HepG2 (cell line): Measurements from ENCODE around the gene MARCHF11. TPM values are rescaled to one million over a fixed set of nuclear protein-coding genes. Genes with fewer than 3 reads are reported as not detected.

Source experiments
- ATAC-seq: fragments of 200-7000 bp; cut with Tn5 transposase; 3 replicates; pipeline ENCODE4 v1.9.1; 2020; ENCODE audit warnings: mild to moderate bottlenecking, moderate library complexity
- BruUV-seq: library from RNA; stranded (reverse); fragments of 400-500 nt; replicated peaks from 2 replicates; lab custom pipeline; 2021; lab: Mats Ljungman, UMichigan
- CTCF ChIA-PET: fragments of 300-600 bp; formaldehyde crosslinking; extraction: SDS; loops from one replicate; lab custom pipeline; 2021; ENCODE audit warnings: low total read pairs, inconsistent platforms, low intra/inter-chr PET ratio; lab: Yijun Ruan, JAX
- POLR2A ChIA-PET: fragments of 350-600 bp; sonication (Branson Sonifier 250); formaldehyde crosslinking; loops from one replicate; lab custom pipeline; 2020; ENCODE audit warnings: antibody characterized with exemption, inconsistent platforms; lab: Yijun Ruan, JAX
- DNase-seq: peaks from one replicate; pipeline ENCODE4 v3.0.0-alpha.2; 2015; ENCODE audit warnings: low spot score
- FAIRE-seq: peaks from 3 replicates; lab custom pipeline; 2011; peaks lifted over from hg19 to GRCh38; lab: Jason Lieb, UNC
- H2AFZ ChIP-seq: one replicate; pipeline ENCODE4 v1.6.1; 2011; ENCODE audit warnings: low read length, inconsistent platforms
- H3K27ac ChIP-seq: fragments of 300-600 bp; 3 replicates; pipeline ENCODE4 v1.8.0; 2011; ENCODE audit warnings: mixed run types, mild to moderate bottlenecking, mixed read lengths, low read length, inconsistent platforms; ENCODE audit not compliant: insufficient read depth; ENCODE audit errors: extremely low read length
- H3K27me3 ChIP-seq, 2 experiments: fragments of 200-600 bp in 1 of 2; 2 replicates in 1 of 2; 3 replicates in 1 of 2; pipeline versions ENCODE4 v1.6.0 to v1.8.0; 2011; ENCODE audit warnings: low read length in 2 of 2, mild to moderate bottlenecking in 2 of 2, moderate library complexity in 2 of 2, inconsistent platforms in 1 of 2; ENCODE audit not compliant: insufficient read depth in 2 of 2, control insufficient read depth in 1 of 2
- H3K36me3 ChIP-seq, 2 experiments: fragments of 200-600 bp in 1 of 2; replicated peaks in 1 of 2; 2 replicates in 1 of 2; 3 replicates in 1 of 2; pipeline versions ENCODE4 v1.5.1 to v1.8.0; 2011; ENCODE audit warnings: low read length in 2 of 2, inconsistent platforms in 1 of 2; ENCODE audit not compliant: insufficient read depth in 2 of 2, control insufficient read depth in 1 of 2
- H3K4me1 ChIP-seq: 2 replicates; pipeline ENCODE4 v1.5.1; 2012; ENCODE audit warnings: low read length, inconsistent platforms; ENCODE audit not compliant: insufficient read depth
- H3K4me2 ChIP-seq: 2 replicates; pipeline ENCODE4 v1.6.0; 2011; ENCODE audit warnings: low read depth, low read length, inconsistent platforms
- H3K4me3 ChIP-seq, 3 experiments: fragments of 200-600 bp in 1 of 3; sonication (generic), shearing (Covaris generic) in 1 of 3; replicated peaks in 1 of 3; 2 replicates each; pipeline ENCODE4 v1.5.1; 2011 to 2016; ENCODE audit warnings: low read length in 3 of 3, inconsistent platforms in 2 of 3, low read depth in 2 of 3, mild to moderate bottlenecking in 2 of 3, control low read depth in 1 of 3, mixed read lengths in 1 of 3; ENCODE audit not compliant: insufficient read depth in 1 of 3
- H3K79me2 ChIP-seq: one replicate; pipeline ENCODE4 v1.6.1; 2011; ENCODE audit warnings: low read length, inconsistent platforms; ENCODE audit not compliant: insufficient read depth
- H3K9ac ChIP-seq: 2 replicates; pipeline ENCODE4 v1.6.0; 2011; ENCODE audit warnings: mild to moderate bottlenecking, low read depth, low read length, inconsistent platforms; ENCODE audit not compliant: insufficient read depth
- H3K9me3 ChIP-seq: 2 replicates; pipeline ENCODE4 v1.5.1; 2012; ENCODE audit warnings: mild to moderate bottlenecking, low read length
- H4K20me1 ChIP-seq: 2 replicates; pipeline ENCODE4 v1.6.0; 2011; ENCODE audit warnings: inconsistent platforms, mild to moderate bottlenecking, low read length, moderate library complexity; ENCODE audit not compliant: insufficient read depth
- ATF7-NPFF ChIP-seq: sonication (generic); formaldehyde crosslinking; IDR thresholded peaks from 2 replicates; pipeline ENCODE4 v1.8.1; 2023; ENCODE audit warnings: mild to moderate bottlenecking, low read depth, missing genetic modification reagents, moderate library complexity
- CENPX ChIP-seq: sonication (generic); formaldehyde crosslinking; IDR thresholded peaks from 2 replicates; pipeline ENCODE4 v1.9.0; 2021; ENCODE audit warnings: mild to moderate bottlenecking, missing genetic modification reagents, moderate library complexity
- CREB1 ChIP-seq, 2 experiments: fragments of 450-650 bp in 1 of 2; IDR thresholded peaks; 2 replicates each; pipeline ENCODE4 v1.6.1; 2016 to 2017; ENCODE audit warnings: control low read depth in 1 of 2, mild to moderate bottlenecking in 1 of 2, missing compliant biosample characterization in 1 of 2, missing genetic modification characterization in 1 of 2
- HES4 ChIP-seq: sonication (generic); formaldehyde crosslinking; IDR thresholded peaks from 2 replicates; pipeline ENCODE4 v1.9.0; 2021; ENCODE audit warnings: mild to moderate bottlenecking, missing genetic modification reagents, borderline replicate concordance
- NFKBIZ ChIP-seq: IDR thresholded peaks from 2 replicates; pipeline ENCODE4 v1.6.1; 2018; ENCODE audit warnings: missing genetic modification reagents, missing compliant biosample characterization
- NR2F1 ChIP-seq, 2 experiments: fragments of 450-650 bp in 1 of 2; formaldehyde crosslinking in 1 of 2; IDR thresholded peaks; 2 replicates each; pipeline versions ENCODE4 v1.5.0 to v1.6.1; 2016 to 2020; ENCODE audit warnings: mild to moderate bottlenecking in 1 of 2, missing compliant biosample characterization in 1 of 2, missing genetic modification reagents in 1 of 2, moderate library complexity in 1 of 2
- SP140L ChIP-seq: sonication (generic); formaldehyde crosslinking; IDR thresholded peaks from 2 replicates; pipeline ENCODE4 v1.4.0; 2020; ENCODE audit warnings: missing genetic modification reagents, borderline replicate concordance
- WIZ ChIP-seq: sonication (generic); formaldehyde crosslinking; IDR thresholded peaks from 2 replicates; pipeline ENCODE4 v1.5.1; 2020; ENCODE audit warnings: mild to moderate bottlenecking, missing genetic modification reagents
- ZBTB42 ChIP-seq: sonication (generic); formaldehyde crosslinking; IDR thresholded peaks from 2 replicates; pipeline ENCODE4 v1.5.0; 2020; ENCODE audit warnings: mild to moderate bottlenecking, missing genetic modification reagents
- ZNF101 ChIP-seq: sonication (generic); formaldehyde crosslinking; IDR thresholded peaks from 2 replicates; pipeline ENCODE4 v1.4.0; 2020; ENCODE audit warnings: mild to moderate bottlenecking, low read depth, missing genetic modification reagents, borderline replicate concordance
- ZNF790 ChIP-seq: sonication (generic); formaldehyde crosslinking; IDR thresholded peaks from 2 replicates; pipeline ENCODE4 v1.8.0; 2022; ENCODE audit warnings: missing genetic modification reagents, mild to moderate bottlenecking, borderline replicate concordance
- in situ Hi-C: cut with HindIII; loops from 2 replicates; pipeline ENCODE4 v1.10.0; 2017; ENCODE audit warnings: low pct_unique_long_range_greater_than_20kb; ENCODE audit not compliant: extremely low pct_ligation_motif_present
- intact Hi-C: fragments of 100-400 bp; cut with micrococcal nuclease; formaldehyde crosslinking; loops from one replicate; pipeline ENCODE4 v1.10.0; 2022; ENCODE audit not compliant: unreplicated experiment
- polyA plus RNA-seq, 8 experiments: library from polyadenylated mRNA; depleted of rRNA in 3 of 8; stranded (reverse) in 7 of 8; unstranded in 1 of 8; fragments of >200 nt; fragmentation: Illumina TruSeq in 4 of 8; extraction: Trizol in 4 of 8; gene quantifications; 2 replicates each; pipeline versions ENCODE4 v1.2.1 to v1.2.3, GENCODE V29; 2011 to 2016; ENCODE audit warnings: low read depth in 4 of 8, missing spikeins in 1 of 8, mixed read lengths in 1 of 8; ENCODE audit not compliant: insufficient read depth in 1 of 8
- total RNA-seq, 5 experiments: library from RNA; depleted of rRNA; stranded (reverse); fragments of >200 nt; fragmentation: Illumina TruSeq; extraction: Trizol; gene quantifications; 2 replicates each; pipeline ENCODE4 v1.2.3, GENCODE V29; 2016; ENCODE audit warnings: low read depth in 1 of 5
- TF ChIP-seq, protein P1 (sequence below): sonication (generic); formaldehyde crosslinking; IDR thresholded peaks from 2 replicates; pipeline ENCODE4 v1.5.0; 2020; ENCODE audit warnings: missing genetic modification reagents, mild to moderate bottlenecking, borderline replicate concordance
- TF ChIP-seq, protein P2 (sequence below): sonication (generic); formaldehyde crosslinking; IDR thresholded peaks from 2 replicates; pipeline ENCODE4 v1.4.0; 2020; ENCODE audit warnings: low read depth, mild to moderate bottlenecking, missing genetic modification reagents
- TF ChIP-seq, protein P3 (sequence below): sonication (generic); formaldehyde crosslinking; IDR thresholded peaks from 2 replicates; pipeline ENCODE4 v1.5.0; 2020; ENCODE audit warnings: missing genetic modification reagents
- TF ChIP-seq, protein P4 (sequence below): sonication (generic); formaldehyde crosslinking; IDR thresholded peaks from 2 replicates; pipeline ENCODE4 v1.5.0; 2020; ENCODE audit warnings: mild to moderate bottlenecking, missing genetic modification reagents
- TF ChIP-seq, protein P5 (sequence below): sonication (generic); formaldehyde crosslinking; IDR thresholded peaks from 2 replicates; pipeline ENCODE4 v1.5.1; 2020; ENCODE audit warnings: missing genetic modification reagents, mild to moderate bottlenecking, borderline replicate concordance
- TF ChIP-seq, protein P6 (sequence below): sonication (generic); formaldehyde crosslinking; IDR thresholded peaks from 2 replicates; pipeline ENCODE4 v1.5.0; 2020; ENCODE audit warnings: mild to moderate bottlenecking, missing genetic modification reagents

The MARCHF11 gene
- total and polyA plus RNA-seq, 2 of the 13 experiments (the other 11 are each of a cell fraction or from before 2014, with no cell fraction given) = not detected

DNA sequence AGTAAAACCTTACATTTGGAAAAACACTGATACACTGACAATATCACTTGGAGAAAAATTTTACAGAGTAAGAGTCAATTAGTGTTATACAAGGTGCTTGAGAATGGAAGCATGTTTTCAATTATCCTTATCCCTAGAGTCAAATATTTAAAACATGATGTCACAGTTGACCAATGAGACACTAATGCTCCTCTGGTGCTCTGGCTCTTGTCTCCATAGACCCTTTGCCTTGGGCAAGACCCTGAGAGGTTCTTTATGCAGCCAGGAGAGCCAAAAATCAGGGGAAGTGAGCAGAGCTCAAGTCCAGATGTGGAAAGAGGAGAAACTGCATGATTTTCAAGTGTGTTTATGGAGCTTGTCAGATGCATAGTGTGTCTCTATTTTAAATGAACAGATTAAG is 153.9 kb downstream of the MARCHF11 start:
- Histone ChIP-seq H3K9me3 (peaks cover 55% of the 10 kb centered on the region), H3K4me3 (no peak overlapping the region), H3K4me2 (no peak overlapping the region), H3K9ac (no peak overlapping the region), H3K27me3 (no peaks in the 10 kb centered on the region), H2AFZ (no peak overlapping the region), H3K79me2 (no peaks in the 10 kb centered on the region), H4K20me1 (no peaks in the 10 kb centered on the region), H3K36me3 (no peaks in the 10 kb centered on the region), H3K27ac (no peak overlapping the region), H3K4me1 (no peaks in the 10 kb centered on the region)
- ChIA-PET POLR2A (no interaction called here), CTCF (no interaction called here)
- in situ Hi-C loops = no loop called here
- no peak for DNase-seq
- no peak for FAIRE-seq
- intact Hi-C loops = no loop called here
- BruUV-seq = no TSS peak
- ATAC-seq = no peak
- TF ChIP-seq SP140L (CRISPR knock-in tag) (no peak), ZBTB42 (CRISPR knock-in tag) (no peak), HES4 (CRISPR knock-in tag) (no peak), CREB1 (IDR thresholded peaks at IDR 0.05) (no peak), CREB1 (CRISPR knock-in tag; IDR thresholded peaks at IDR 0.05) (no peak), WIZ (CRISPR knock-in tag) (no peak), ATF7-NPFF (CRISPR knock-in tag) (no peak), ZNF101 (no peak), NR2F1 (CRISPR knock-in tag; IDR thresholded peaks at IDR 0.05) (no peak), ZNF790 (no peak), NFKBIZ (no peak), CENPX (no peak)
- TF ChIP-seq, protein P1, sequence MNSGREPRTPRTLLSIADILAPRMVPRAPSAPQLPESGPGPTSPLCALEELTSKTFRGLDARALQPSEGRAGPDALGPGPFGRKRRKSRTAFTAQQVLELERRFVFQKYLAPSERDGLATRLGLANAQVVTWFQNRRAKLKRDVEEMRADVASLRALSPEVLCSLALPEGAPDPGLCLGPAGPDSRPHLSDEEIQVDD = no peak
- TF ChIP-seq, protein P2, sequence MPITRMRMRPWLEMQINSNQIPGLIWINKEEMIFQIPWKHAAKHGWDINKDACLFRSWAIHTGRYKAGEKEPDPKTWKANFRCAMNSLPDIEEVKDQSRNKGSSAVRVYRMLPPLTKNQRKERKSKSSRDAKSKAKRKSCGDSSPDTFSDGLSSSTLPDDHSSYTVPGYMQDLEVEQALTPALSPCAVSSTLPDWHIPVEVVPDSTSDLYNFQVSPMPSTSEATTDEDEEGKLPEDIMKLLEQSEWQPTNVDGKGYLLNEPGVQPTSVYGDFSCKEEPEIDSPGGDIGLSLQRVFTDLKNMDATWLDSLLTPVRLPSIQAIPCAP (CRISPR knock-in tag) = no peak
- TF ChIP-seq, protein P3, sequence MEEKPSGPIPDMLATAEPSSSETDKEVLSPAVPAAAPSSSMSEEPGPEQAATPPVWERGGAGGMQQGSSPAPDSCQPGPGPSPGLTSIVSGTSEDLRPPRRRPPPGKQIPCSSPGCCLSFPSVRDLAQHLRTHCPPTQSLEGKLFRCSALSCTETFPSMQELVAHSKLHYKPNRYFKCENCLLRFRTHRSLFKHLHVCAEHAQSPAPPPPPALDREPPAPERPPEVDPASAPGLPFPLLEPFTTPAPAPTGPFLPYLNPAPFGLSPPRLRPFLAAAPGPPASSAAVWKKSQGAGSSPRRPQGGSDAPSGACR (CRISPR knock-in tag) = no peak
- TF ChIP-seq, protein P4, sequence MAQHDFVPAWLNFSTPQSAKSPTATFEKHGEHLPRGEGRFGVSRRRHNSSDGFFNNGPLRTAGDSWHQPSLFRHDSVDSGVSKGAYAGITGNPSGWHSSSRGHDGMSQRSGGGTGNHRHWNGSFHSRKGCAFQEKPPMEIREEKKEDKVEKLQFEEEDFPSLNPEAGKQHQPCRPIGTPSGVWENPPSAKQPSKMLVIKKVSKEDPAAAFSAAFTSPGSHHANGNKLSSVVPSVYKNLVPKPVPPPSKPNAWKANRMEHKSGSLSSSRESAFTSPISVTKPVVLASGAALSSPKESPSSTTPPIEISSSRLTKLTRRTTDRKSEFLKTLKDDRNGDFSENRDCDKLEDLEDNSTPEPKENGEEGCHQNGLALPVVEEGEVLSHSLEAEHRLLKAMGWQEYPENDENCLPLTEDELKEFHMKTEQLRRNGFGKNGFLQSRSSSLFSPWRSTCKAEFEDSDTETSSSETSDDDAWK (CRISPR knock-in tag) = no peak
- TF ChIP-seq, protein P5, sequence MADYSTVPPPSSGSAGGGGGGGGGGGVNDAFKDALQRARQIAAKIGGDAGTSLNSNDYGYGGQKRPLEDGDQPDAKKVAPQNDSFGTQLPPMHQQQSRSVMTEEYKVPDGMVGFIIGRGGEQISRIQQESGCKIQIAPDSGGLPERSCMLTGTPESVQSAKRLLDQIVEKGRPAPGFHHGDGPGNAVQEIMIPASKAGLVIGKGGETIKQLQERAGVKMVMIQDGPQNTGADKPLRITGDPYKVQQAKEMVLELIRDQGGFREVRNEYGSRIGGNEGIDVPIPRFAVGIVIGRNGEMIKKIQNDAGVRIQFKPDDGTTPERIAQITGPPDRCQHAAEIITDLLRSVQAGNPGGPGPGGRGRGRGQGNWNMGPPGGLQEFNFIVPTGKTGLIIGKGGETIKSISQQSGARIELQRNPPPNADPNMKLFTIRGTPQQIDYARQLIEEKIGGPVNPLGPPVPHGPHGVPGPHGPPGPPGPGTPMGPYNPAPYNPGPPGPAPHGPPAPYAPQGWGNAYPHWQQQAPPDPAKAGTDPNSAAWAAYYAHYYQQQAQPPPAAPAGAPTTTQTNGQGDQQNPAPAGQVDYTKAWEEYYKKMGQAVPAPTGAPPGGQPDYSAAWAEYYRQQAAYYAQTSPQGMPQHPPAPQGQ (CRISPR knock-in tag) = no peak
- TF ChIP-seq, protein P6, sequence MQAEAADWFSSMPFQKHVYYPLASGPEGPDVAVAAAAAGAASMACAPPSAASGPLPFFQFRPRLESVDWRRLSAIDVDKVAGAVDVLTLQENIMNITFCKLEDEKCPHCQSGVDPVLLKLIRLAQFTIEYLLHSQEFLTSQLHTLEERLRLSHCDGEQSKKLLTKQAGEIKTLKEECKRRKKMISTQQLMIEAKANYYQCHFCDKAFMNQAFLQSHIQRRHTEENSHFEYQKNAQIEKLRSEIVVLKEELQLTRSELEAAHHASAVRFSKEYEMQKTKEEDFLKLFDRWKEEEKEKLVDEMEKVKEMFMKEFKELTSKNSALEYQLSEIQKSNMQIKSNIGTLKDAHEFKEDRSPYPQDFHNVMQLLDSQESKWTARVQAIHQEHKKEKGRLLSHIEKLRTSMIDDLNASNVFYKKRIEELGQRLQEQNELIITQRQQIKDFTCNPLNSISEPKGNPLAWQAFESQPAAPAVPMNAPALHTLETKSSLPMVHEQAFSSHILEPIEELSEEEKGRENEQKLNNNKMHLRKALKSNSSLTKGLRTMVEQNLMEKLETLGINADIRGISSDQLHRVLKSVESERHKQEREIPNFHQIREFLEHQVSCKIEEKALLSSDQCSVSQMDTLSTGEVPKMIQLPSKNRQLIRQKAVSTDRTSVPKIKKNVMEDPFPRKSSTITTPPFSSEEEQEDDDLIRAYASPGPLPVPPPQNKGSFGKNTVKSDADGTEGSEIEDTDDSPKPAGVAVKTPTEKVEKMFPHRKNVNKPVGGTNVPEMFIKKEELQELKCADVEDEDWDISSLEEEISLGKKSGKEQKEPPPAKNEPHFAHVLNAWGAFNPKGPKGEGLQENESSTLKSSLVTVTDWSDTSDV (CRISPR knock-in tag) = no peak
